Left lung (tissue), 10 donors: ENCODE measurements around the gene INPP5D. TPM values are rescaled to one million over a fixed set of nuclear protein-coding genes. Genes with fewer than 3 reads are reported as not detected.
"Not testable (repeated sequence)": the region's sequence is repeated elsewhere in the genome, so short reads cannot be mapped to it uniquely, and the experiment has no call there.

Source experiments
- ATAC-seq: fragments of 200-7000 bp; cut with Tn5 transposase; one replicate; pipeline ENCODE4 v1.9.1; 2020; ENCODE audit warnings: moderate library complexity
- DNase-seq, 4 donors: peaks; one replicate each; pipeline ENCODE4 v3.0.0-alpha.2; 2013 to 2020
- H3K27ac ChIP-seq, 2 donors: fragments of 200-600 bp; sonication (generic) in 1 of 2; one replicate each; pipeline versions ENCODE4 v1.5.0 to v1.8.0; 2020 to 2021
- H3K27me3 ChIP-seq, 2 donors: fragments of 200-600 bp; sonication (generic) in 1 of 2; one replicate each; pipeline versions ENCODE4 v1.5.0 to v1.8.0; 2020 to 2021
- H3K36me3 ChIP-seq, 2 donors: fragments of 200-600 bp; sonication (generic) in 1 of 2; one replicate each; pipeline versions ENCODE4 v1.5.0 to v1.8.0; 2020 to 2021
- H3K4me1 ChIP-seq, 2 donors: fragments of 200-600 bp; one replicate each; pipeline ENCODE4 v1.8.0; 2021
- H3K4me3 ChIP-seq, 2 donors: fragments of 200-600 bp; sonication (generic) in 1 of 2; one replicate each; pipeline versions ENCODE4 v1.5.0 to v1.8.0; 2020 to 2021; ENCODE audit warnings: mild to moderate bottlenecking in 1 of 2
- H3K9me3 ChIP-seq, 2 donors: fragments of 200-600 bp; sonication (generic) in 1 of 2; one replicate each; pipeline versions ENCODE4 v1.5.0 to v1.8.0; 2020 to 2021
- CTCF ChIP-seq, 2 donors: fragments of 200-600 bp; sonication (generic) in 1 of 2; IDR thresholded peaks; one replicate each; pipeline versions ENCODE4 v1.5.0 to v1.8.0; 2021; ENCODE audit warnings: antibody characterized with exemption in 2 of 2
- intact Hi-C, 2 donors: fragments of 100-400 bp; cut with DNase I; formaldehyde crosslinking; loops; one replicate each; pipeline versions ENCODE4 v1.11.2 to v1.14.2; 2022
- polyA plus RNA-seq, 6 donors: library from polyadenylated mRNA; unstranded; fragments of 120-200 nt; gene quantifications; one replicate each; pipeline ENCODE4 v1.2.1, GENCODE V29; 2013; ENCODE audit not compliant: insufficient read length in 6 of 6
- total RNA-seq, 2 donors: library from RNA; stranded (reverse); fragmentation: NEBNext Ultra II Directional; extraction: Animal tissue kit (Norgen Biotek cat#: 25700); gene quantifications; one replicate each; pipeline ENCODE4 v1.2.1, GENCODE V29; 2021
- donor health status: DM: no; HTN: yes; CAD: no.
- donor health status: DM: no; HTN: no; CAD: no.

INPP5D gene
- total and polyA plus RNA-seq, 8 donors, result 10.8 to 40.5 (median 15.0) TPM

- no peaks in the 10 kb centered on the region for H3K27me3 ChIP-seq
- no peak overlapping the region for H3K4me3 ChIP-seq
- H3K27ac ChIP-seq, result peak overlapping the region in 1 of 2 donors; percentile 42
- no peak for TF ChIP-seq CTCF (IDR thresholded peaks at IDR 0.05)
- no peaks in the 10 kb centered on the region for H3K9me3 ChIP-seq
- peak; percentile 86 for ATAC-seq
- H3K4me1 ChIP-seq, result peaks cover 8 to 18% of the 10 kb centered on the region in 2 donors
- peak in 2 of 4 donors; percentile 69 to 84 for DNase-seq
- intact Hi-C loops, result no loop called here
- no peaks in the 10 kb centered on the region for H3K36me3 ChIP-seq
These were observed 8.6 kb upstream of the INPP5D start for GRCh38 chr2:233051241-233052149.

- DNase-seq, H3K9me3 ChIP-seq, H3K27me3 ChIP-seq, H3K36me3 ChIP-seq, H3K4me3 ChIP-seq, intact Hi-C loops, ATAC-seq, H3K27ac ChIP-seq: not testable (repeated sequence)
- peaks cover 8 to 18% of the 10 kb centered on the region in 2 donors for H3K4me1 ChIP-seq
These were observed 7.6 kb upstream of the INPP5D start for GRCh38 chr2:233052517-233052916.

- no peak overlapping the region for H3K27ac ChIP-seq
- TF ChIP-seq CTCF (IDR thresholded peaks at IDR 0.05), result peak; percentile 92 to 93
- DNase-seq (peak in 3 of 4 donors; percentile 45 to 94 (median 60)), ATAC-seq (peak; percentile 79)
- no peaks in the 10 kb centered on the region for H3K27me3 ChIP-seq
- no peaks in the 10 kb centered on the region for H3K9me3 ChIP-seq
- intact Hi-C loops, result no loop called here
- peaks cover 8 to 23% of the 10 kb centered on the region in 2 donors for H3K4me1 ChIP-seq
- H3K36me3 ChIP-seq, result no peaks in the 10 kb centered on the region
- H3K4me3 ChIP-seq, result no peak overlapping the region
These were observed 6.0 kb upstream of the INPP5D start for GRCh38 chr2:233053928-233054784.

GRCh38 chr2:233055362-233055761, 4.8 kb upstream of the INPP5D start:
- Histone ChIP-seq H3K4me3 (no peak overlapping the region), H3K27ac (no peak overlapping the region), H3K27me3 (no peaks in the 10 kb centered on the region), H3K36me3 (no peaks in the 10 kb centered on the region), H3K9me3 (no peaks in the 10 kb centered on the region), H3K4me1 (peaks cover 8 to 33% of the 10 kb centered on the region in 2 donors)
- no peak for ATAC-seq
- intact Hi-C loops, result no loop called here
- no peak for DNase-seq
- no peak for TF ChIP-seq CTCF (IDR thresholded peaks at IDR 0.05)

GRCh38 chr2:233056961-233057605, 3.1 kb upstream of the INPP5D start:
- Histone ChIP-seq H3K4me3 (no peak overlapping the region), H3K9me3 (no peaks in the 10 kb centered on the region), H3K27me3 (no peaks in the 10 kb centered on the region), H3K27ac (no peak overlapping the region), H3K36me3 (no peaks in the 10 kb centered on the region), H3K4me1 (peaks cover 8 to 31% of the 10 kb centered on the region in 2 donors)
- no peak for ATAC-seq
- no peak for DNase-seq
- intact Hi-C loops, result no loop called here
- TF ChIP-seq CTCF (IDR thresholded peaks at IDR 0.05), result no peak
